LNCaP clone FGC (cell line): Measurements from ENCODE around the gene MMD.

ENCODE experiments used
- DNase-seq: peaks from one replicate; pipeline ENCODE4 v3.0.0-alpha.2; 2011; ENCODE audit warnings: low read depth
- H3K4me3 ChIP-seq: 2 replicates; pipeline ENCODE4 v1.5.1; 2011; ENCODE audit warnings: mild to moderate bottlenecking, low read depth, low read length, control low read depth
- TF ChIP-seq, protein P1 (sequence below): IDR thresholded peaks from 2 replicates; pipeline ENCODE4 v1.5.1; 2012; ENCODE audit warnings: mild to moderate bottlenecking; ENCODE audit not compliant: control insufficient read depth, insufficient read depth; ENCODE audit errors: extremely low read depth

Gene MMD

GRCh38 chr17:55368706-55369105 lies 52.9 kb downstream of the MMD start:
- TF ChIP-seq, protein P1, sequence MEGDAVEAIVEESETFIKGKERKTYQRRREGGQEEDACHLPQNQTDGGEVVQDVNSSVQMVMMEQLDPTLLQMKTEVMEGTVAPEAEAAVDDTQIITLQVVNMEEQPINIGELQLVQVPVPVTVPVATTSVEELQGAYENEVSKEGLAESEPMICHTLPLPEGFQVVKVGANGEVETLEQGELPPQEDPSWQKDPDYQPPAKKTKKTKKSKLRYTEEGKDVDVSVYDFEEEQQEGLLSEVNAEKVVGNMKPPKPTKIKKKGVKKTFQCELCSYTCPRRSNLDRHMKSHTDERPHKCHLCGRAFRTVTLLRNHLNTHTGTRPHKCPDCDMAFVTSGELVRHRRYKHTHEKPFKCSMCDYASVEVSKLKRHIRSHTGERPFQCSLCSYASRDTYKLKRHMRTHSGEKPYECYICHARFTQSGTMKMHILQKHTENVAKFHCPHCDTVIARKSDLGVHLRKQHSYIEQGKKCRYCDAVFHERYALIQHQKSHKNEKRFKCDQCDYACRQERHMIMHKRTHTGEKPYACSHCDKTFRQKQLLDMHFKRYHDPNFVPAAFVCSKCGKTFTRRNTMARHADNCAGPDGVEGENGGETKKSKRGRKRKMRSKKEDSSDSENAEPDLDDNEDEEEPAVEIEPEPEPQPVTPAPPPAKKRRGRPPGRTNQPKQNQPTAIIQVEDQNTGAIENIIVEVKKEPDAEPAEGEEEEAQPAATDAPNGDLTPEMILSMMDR: no peak
- no peak overlapping the region for H3K4me3 ChIP-seq

GRCh38 chr17:55366020-55366481 lies 55.6 kb downstream of the MMD start:
- TF ChIP-seq, protein P1: no peak
- no peak for DNase-seq

More at GRCh38 chr17:55368706-55369105, 52.9 kb downstream of the MMD start:
- no peak for DNase-seq

DNA sequence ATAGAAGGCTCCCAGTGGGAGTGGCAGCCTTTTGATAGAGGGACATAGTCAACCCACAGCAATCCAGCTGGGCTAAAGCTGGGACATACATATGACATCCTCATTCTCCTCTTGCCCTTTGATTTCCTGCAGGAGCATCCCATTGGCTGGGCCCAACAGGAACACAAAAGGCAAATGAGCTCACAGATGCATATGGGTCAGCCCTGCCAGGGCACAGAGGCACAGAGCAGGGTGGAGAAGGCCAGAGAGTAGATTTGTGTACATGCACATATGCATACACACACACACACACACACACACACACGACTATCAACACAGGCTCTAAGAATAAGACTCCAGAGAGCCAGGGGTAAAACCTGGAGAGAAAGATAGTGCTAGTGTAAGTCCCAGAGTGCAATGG lies 58.6 kb downstream of the MMD start:
- no peak overlapping the region for H3K4me3 ChIP-seq
- DNase-seq: no peak
- TF ChIP-seq, protein P1: no peak

More at GRCh38 chr17:55366020-55366481, 55.6 kb downstream of the MMD start:
- H3K4me3 ChIP-seq: no peak overlapping the region

DNA sequence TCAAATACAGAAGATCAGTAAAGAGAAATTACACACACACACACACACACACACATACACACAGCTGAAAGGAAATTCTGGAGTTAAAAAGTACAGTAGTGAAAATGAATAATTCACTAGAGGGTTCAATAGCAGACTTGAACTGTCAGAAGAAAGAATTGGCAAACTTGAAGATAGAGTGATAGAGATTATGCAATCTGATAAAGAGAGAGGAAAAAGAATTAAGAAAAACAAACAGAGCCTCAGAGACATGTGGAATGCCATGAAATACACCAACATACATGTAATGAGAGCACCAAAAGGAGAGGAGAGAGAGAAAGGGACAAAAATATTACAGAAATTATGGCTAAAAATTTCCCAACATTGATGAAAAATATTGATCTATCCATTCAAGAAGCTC lies 60.7 kb downstream of the MMD start:
- no peak overlapping the region for H3K4me3 ChIP-seq
- no peak for DNase-seq
- TF ChIP-seq, protein P1: no peak

- no peak overlapping the region for H3K4me3 ChIP-seq
- TF ChIP-seq, protein P1: peak; percentile 89
- DNase-seq: peak; percentile 50
Observed at GRCh38 chr17:55356434-55357328, 65.0 kb downstream of the MMD start.

DNA sequence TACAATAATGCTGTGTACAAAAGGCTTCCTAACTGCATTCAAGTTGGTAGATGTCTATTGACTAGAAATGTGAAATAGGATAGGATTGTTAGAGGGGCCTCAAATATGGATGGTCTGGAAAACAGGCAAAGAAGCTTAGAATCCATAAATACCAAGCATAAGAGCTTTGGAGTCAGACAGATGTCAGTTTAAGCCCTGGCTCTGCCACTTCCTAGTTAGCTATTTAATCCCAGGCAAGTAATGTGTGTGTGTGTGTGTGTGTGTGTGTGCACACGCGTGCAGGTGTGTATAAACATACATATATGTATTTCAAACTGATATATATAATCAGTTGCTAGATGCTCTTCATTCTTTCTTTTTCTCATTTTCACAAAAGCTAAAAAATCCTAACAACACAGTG lies 66.7 kb downstream of the MMD start:
- no peak for DNase-seq
- H3K4me3 ChIP-seq: no peak overlapping the region
- TF ChIP-seq, protein P1: no peak

DNA sequence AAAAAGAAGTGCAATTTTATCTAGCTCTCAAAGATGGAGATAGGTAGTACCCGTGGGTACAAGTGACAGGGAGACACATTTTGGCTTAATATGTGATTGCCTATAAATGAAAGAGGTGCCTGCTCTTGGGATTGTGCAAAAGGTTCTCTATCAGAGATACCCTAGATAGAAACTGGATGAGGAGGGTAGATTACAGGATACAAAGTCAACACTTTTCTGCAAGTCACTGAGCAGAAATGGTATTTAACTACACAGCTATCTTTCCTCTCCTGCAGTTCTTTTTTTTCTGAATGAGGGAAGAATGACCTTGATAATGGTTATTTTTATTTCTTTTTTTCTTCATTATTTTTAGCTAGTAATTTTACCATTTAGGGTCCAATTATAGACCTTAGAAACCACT lies 67.6 kb downstream of the MMD start:
- TF ChIP-seq, protein P1: no peak
- no peak for DNase-seq
- no peak overlapping the region for H3K4me3 ChIP-seq
